Fibroblast of skin of right biceps (primary cell): ENCODE measurements around the gene PLCXD1.
A peak's percentile ranks its signal among the peaks of the same experiment; 100 is the strongest.
"Not testable (repeated sequence)": the region's sequence is repeated elsewhere in the genome, so short reads cannot be mapped to it uniquely, and the experiment has no call there.

ENCODE experiments used
- DNase-seq: peaks from one replicate; pipeline ENCODE4 v3.0.0-alpha.2; 2013

The PLCXD1 gene, protein sequence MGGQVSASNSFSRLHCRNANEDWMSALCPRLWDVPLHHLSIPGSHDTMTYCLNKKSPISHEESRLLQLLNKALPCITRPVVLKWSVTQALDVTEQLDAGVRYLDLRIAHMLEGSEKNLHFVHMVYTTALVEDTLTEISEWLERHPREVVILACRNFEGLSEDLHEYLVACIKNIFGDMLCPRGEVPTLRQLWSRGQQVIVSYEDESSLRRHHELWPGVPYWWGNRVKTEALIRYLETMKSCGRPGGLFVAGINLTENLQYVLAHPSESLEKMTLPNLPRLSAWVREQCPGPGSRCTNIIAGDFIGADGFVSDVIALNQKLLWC

DNA sequence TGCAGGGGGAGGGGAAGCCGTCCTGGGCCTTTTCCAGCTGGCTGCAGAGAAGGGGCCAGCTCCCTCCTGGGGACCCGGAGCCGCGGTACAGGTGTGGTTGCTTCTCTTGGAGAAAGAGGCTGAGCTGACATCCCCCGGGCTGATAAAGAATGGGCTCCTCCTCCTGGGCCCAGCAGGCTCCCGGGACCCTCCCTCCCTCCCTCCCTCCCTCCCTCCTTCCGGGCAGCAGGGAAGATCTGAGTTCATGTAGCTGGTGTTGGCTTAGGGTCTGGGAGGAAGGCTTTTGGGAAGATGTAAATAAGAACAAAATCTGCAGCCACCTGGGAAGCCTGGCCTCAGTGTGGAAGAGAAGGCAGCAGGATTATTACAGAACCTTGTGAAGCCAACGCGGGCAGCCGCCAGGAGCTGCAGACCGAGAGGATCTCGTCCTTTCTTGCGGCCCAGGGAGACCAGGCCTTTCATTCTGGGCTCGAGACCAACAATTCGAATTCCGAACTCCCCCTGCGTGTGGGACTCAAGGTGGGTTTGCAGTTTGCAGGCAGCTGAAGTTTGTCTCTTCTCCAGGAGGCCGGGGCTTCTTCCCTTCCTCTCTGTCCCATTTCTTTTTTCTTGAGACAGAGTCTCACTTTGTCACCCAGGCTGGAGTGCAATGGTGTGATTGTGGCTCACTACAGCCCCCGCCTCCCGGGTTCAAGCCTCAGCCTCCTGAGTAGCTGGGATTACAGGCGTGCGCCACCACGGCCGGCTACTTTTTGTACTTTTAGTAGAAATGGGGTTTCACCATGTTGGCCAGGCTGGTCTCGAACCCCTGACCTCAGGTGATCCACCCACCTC is at the start of gene PLCXD1:
TSS of gene PLCXD1 (plus strand) at position 216 of the 834 bp plus-strand sequence. CDS start 2,807 bp downstream, outside the sequence.
- DNase-seq = peak; percentile 75

GRCh38 chrX:231637-232277 is 49.4 kb upstream of the PLCXD1 start:
- DNase-seq = not testable (repeated sequence)

GRCh38 chrX:232278-232655 is 48.9 kb upstream of the PLCXD1 start:
- DNase-seq = not testable (repeated sequence)

- not testable (repeated sequence) for DNase-seq
Observed at GRCh38 chrX:236201-236600, 45.0 kb upstream of the PLCXD1 start.

- no peak for DNase-seq
Observed at GRCh38 chrX:250965-251364, 30.2 kb upstream of the PLCXD1 start.

- not testable (repeated sequence) for DNase-seq
Observed at GRCh38 chrX:251396-252243, 29.6 kb upstream of the PLCXD1 start.

DNA sequence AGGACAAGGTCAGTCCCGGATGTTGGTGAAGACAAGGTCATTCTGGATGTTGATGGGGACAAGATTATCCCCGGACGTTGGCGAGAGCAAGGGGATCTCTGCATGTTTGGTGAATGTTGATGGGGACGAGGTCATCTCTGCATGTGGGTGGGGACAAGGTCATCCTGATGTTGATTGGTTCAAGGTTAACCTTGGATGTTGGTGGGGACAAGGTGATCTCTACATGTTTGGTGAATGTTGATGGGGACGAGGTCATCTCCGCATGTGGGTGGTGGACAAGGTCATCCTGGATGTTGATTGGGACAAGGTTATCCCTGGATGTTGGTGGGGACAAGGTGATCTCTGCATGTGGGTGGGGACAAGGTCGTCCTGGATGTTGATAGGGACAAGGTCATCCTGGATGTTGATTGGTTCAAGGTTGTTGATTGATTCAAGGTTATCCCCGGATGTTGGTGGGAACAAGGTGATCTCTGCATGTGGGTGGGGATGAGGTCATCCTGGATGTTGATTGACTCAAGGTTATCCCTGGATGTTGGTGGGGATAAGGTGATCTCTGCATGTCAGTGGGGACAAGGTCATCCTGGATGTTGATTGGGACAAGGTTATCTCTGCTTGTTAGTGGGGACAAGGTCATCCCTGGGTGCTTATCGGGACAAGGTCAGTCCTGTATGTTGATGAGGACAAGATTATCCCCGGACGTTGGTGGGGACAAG is 28.8 kb upstream of the PLCXD1 start:
- no peak for DNase-seq

GRCh38 chrX:252957-253291 is 28.3 kb upstream of the PLCXD1 start:
- DNase-seq = no peak

DNA sequence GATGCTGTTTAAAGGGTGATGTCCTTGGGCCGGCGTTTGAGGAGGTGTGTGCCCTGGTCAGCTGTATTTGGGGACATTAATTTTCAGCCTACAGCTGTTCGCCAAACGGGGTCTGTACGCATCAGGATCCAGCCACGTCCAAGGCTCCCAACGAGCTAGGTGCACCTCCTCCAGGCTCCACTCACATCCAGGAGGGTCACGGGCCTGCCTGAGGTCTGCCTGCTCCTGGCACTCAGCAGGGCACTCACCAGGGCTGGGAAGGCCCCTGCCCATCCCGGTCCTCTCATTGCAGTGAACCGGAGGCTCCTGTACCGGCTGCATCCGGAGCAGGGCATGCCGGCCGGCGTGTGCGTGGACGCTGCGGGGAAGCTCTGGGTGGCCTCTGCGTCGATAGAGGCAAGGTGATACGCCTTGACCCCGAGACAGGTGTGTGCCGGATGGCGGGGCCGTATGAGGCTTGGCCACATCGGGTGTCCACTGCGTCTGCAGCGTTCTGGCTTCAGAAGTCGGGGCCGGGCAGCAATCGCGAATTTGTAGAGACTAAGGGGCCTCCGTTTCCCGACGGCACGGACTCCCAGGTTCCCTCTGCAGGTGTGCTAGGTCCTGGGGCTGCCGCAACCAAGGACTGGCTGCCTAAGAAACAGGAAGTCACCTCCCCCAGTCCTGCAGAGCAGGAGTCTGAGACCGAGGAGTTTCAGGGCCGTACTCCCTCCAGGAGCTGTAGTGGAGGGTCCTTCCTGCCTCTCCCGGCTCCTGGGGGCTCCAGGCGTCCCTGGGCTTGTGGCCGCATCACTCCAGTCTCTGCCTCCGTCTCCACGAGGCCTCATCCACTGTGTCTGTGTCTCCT is 27.5 kb upstream of the PLCXD1 start:
- DNase-seq = no peak

DNA sequence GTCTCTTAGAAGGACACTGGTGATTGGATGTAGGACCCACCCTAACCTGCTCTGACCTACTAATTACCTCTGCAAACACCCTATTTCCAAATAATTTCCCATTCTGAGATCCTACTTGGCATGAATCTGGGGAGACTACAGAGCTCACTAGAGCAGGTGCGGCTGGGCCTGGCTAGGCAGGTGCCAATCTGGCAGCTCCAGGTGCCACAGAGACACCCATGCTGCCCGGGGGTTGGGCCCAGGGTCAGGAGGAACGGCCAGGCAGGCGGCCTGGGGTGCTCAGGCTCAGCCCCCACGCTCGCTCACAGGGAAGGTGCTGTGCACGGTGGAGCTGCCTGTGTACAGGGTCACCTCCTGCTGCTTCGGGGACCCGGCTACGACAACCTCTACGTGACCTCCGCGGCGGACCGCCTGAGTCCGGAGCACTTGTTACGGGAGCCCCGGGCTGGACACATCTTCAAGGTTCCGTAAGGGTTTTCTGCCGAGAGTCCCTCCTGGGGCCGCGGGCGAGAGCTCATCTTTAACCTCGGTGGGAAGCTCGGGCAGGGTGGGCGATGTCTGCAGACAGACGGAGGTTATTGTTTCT is 26.5 kb upstream of the PLCXD1 start:
- no peak for DNase-seq

- no peak for DNase-seq
Observed at GRCh38 chrX:255923-256331, 25.3 kb upstream of the PLCXD1 start.

DNA sequence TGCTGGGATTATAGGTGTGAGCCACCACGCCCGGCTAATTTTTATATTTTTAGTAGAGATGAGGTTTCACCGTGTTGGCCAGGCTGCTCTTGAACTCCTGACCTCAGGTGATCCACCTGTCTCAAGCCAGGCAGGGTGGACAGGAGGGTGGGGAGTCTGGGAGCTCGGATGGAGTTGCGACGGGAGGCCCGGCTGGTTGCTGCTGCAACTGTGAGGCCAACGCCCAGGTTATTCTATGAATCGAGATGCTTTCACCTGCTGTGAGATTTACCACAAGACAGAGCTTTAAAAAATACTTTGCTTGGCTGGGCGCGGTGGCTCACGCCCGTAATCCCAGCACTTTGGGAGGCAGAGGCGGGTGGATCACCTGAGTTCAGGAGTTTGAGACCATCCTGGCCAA is 24.1 kb upstream of the PLCXD1 start:
- not testable (repeated sequence) for DNase-seq

DNA sequence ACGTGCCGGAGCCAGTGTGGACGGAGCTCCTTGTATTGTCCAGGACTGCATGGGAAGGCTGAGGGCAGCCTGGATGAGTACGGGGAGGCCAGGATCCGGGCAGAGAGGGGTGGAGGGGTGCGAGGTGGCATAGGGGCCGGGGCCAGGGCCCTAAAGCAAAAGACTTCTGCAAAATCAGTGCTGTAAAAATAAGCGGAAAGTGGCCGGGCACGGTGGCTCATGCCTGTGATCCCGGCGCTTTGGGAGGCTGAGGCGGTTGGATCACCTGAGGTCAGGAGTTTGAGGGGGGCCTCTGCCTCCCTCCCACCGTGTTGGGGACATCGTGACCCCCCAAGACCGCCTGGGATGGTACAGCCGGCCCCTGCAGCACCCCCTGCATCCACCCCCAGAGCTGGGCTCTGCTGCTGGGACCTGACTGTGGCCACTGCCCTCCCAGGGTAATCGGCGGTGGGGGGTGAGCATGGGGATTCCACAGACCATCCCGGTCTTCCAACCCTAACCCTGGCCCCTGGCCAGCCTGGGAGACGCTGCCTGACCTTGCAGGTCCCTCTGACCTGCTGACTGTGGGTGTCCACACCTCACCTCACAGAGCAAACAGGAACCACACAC is 23.4 kb upstream of the PLCXD1 start:
- DNase-seq = no peak

- no peak for DNase-seq
Observed at GRCh38 chrX:258291-259040, 22.7 kb upstream of the PLCXD1 start.

DNA sequence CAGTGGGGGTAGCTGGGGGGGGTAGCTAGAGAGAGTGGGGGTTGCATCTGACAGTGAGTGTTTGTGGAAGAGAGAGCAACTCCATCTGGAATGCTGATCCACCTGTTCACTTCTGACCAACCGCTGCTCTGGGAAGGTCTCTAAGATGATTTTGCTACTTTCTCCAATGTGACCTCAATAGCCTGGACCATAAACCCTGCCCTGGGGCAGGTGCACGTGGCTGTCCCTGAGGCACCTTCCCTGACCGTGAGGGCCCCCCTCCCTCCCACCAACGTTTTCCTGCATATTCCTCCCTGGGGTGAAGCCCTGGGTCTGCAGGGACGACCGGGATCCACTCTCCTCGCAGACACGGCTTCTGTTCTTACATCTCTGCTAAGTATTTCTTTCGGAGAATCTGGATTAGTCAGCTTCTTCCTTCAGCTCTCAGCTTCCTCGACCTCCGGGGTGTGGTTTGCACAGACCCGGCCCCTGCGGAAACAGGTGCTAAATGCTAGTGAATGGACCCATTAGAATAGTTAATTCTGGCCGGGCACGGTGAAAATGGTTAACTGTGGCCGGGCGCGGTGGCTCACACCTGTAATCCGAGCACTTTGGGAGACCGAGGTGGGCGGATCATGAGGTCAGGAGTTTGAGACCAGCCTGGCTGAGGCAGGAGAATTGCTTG is 21.4 kb upstream of the PLCXD1 start:
- no peak for DNase-seq

GRCh38 chrX:261167-261918 is 19.8 kb upstream of the PLCXD1 start:
- DNase-seq = peak; percentile 54

- DNase-seq = no peak
Observed at GRCh38 chrX:261919-262352, 19.2 kb upstream of the PLCXD1 start.

DNA sequence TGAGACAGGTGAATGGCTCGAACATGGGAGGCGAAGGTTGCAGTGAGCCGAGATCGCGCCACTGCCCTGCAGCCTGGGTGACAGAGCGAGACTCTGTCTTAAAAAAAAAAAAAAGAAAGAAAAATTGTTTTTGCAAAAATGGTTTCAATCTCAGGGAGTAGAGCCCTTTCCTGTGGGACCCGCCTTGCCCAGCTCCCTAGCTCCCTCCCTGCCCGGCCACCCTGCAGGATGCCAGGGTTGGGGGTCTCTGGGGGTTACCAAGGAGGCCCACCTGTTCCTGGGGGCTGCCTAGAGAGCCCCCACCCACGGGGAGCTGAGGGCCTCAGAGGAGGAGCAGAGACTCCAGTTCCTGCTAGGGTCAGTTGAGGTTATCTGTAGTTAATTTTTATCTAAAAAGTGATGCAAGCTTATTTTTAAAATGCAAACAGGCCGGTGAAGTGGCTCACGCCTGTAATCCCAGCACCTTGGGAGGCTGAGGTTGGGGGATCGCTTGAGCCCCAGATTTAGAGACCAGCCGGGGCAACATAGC is 18.7 kb upstream of the PLCXD1 start:
- DNase-seq = no peak
